Measurements from ENCODE around the gene ATP8B3. TPM values are rescaled to one million over a fixed set of nuclear protein-coding genes. Genes with fewer than 3 reads are reported as not detected.

ATP8B3 gene
- total and polyA plus RNA-seq, 2 donors, result 1.3 to 3.6 TPM

DNA sequence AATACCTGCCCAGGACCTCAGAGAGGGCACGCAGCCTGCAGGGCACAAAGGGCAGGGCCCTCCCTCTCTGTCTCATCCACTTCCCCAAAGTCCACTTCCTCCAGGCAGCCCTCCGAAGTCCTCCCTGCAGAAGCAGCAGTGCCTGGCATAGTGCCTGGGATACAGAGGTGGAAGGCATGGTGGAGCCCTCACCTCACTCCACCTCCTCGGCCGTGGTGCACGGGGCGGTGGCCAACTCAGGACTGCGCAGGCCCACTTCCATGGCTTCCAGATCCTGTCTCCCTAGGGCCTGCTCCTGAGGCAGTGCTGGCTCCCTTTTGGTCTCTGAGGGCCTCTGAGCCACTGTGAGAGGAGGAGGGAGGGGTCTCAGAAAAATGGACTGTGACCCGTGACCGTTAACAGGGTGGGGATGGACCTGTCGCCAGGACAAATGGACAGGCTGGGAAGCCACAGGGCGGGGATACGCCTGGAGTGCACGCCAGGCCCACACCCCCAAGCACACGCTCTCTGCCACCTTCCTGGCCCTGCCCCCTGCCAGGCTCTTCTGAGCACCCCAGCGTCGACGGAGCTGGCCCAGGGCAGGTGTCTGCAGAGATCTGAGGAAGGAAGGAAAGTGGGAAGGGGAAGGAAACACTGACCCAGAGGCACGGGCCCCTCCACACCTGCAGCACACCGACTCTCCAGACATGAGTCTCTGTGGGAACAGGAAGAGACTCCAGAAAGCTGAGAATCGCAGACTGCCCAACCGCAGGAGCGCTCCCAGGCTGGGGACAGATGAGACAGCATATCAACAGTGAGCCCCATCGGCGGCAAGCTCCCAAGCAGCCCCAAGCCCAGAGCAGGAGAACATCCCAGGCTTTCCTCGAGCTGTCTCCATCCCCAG lies 27.8 kb upstream of the ATP8B3 start:
- H3K36me3 ChIP-seq (ENCODE audit: control insufficient read depth in 2 of 2, insufficient read depth in 2 of 2, low read length in 1 of 2), result peaks cover 31 to 36% of the 10 kb centered on the region in 2 donors
- H3K27me3 ChIP-seq (ENCODE audit: control insufficient read depth in 2 of 2, insufficient read depth in 1 of 2, low read length in 1 of 2), result no peaks in the 10 kb centered on the region
- no peak overlapping the region for H3K4me3 ChIP-seq (ENCODE audit: low read length in 2 of 2)
- no peak for DNase-seq (ENCODE audit: low read depth in 6 of 9, low spot score in 9 of 9)
- WGBS, result 43% methylated on average over 25 of the region's 25 CpGs
- H3K4me1 ChIP-seq (ENCODE audit: control insufficient read depth in 2 of 2, insufficient read depth in 2 of 2, low read length in 2 of 2), result peaks cover 26 to 40% of the 10 kb centered on the region in 2 donors
- H3K9me3 ChIP-seq (ENCODE audit: control insufficient read depth in 2 of 2, insufficient read depth in 1 of 2, low read length in 1 of 2), result no peaks in the 10 kb centered on the region
- H3K27ac ChIP-seq (ENCODE audit: low read depth in 1 of 2, low read length in 1 of 2), result peak overlapping the region in 1 of 2 donors; percentile 25

DNA sequence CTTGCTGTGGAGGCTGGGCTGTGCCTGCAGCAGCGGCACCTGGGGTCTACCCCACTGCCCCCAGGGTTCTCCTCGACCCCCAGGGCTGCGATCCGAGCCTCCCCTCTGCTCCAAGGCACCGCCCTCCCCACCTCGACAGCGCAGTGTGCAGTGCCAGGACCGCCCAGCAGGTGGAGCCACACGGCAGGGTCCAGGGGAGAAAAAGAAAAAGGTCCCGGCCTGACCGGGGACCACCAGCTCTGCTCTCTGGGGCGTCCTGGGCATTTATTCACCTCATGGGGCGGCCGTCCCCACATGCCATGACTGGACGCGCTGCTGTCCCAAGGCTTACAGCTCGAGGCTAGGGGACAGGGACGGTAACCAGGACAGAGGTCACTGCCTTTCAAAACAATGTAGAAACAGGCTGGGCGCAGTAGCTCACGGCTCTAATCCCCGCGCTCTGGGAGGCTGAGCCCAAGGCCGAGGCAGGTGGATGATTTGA lies 25.6 kb upstream of the ATP8B3 start:
- DNase-seq (ENCODE audit: low read depth in 6 of 9, low spot score in 9 of 9), result peak in 1 of 9 donors; percentile 28
- H3K36me3 ChIP-seq (ENCODE audit: control insufficient read depth in 2 of 2, insufficient read depth in 2 of 2, low read length in 1 of 2), result peaks cover 21 to 45% of the 10 kb centered on the region in 2 donors
- no peaks in the 10 kb centered on the region for H3K9me3 ChIP-seq (ENCODE audit: control insufficient read depth in 2 of 2, insufficient read depth in 1 of 2, low read length in 1 of 2)
- H3K4me1 ChIP-seq (ENCODE audit: control insufficient read depth in 2 of 2, insufficient read depth in 2 of 2, low read length in 2 of 2), result peaks cover 22 to 26% of the 10 kb centered on the region in 2 donors
- H3K27ac ChIP-seq (ENCODE audit: low read depth in 1 of 2, low read length in 1 of 2), result no peak overlapping the region
- H3K27me3 ChIP-seq (ENCODE audit: control insufficient read depth in 2 of 2, insufficient read depth in 1 of 2, low read length in 1 of 2), result no peaks in the 10 kb centered on the region
- 68% methylated on average over 23 of the region's 23 CpGs for WGBS
- H3K4me3 ChIP-seq (ENCODE audit: low read length in 2 of 2), result no peak overlapping the region

GRCh38 chr19:1837222-1837565 lies 25.1 kb upstream of the ATP8B3 start:
- Histone ChIP-seq H3K27ac (ENCODE audit: low read depth in 1 of 2, low read length in 1 of 2) (no peak overlapping the region), H3K4me3 (ENCODE audit: low read length in 2 of 2) (no peak overlapping the region), H3K9me3 (ENCODE audit: control insufficient read depth in 2 of 2, insufficient read depth in 1 of 2, low read length in 1 of 2) (no peaks in the 10 kb centered on the region), H3K36me3 (ENCODE audit: control insufficient read depth in 2 of 2, insufficient read depth in 2 of 2, low read length in 1 of 2) (peaks cover 23 to 41% of the 10 kb centered on the region in 2 donors), H3K4me1 (ENCODE audit: control insufficient read depth in 2 of 2, insufficient read depth in 2 of 2, low read length in 2 of 2) (peaks cover 18 to 23% of the 10 kb centered on the region in 2 donors), H3K27me3 (ENCODE audit: control insufficient read depth in 2 of 2, insufficient read depth in 1 of 2, low read length in 1 of 2) (no peaks in the 10 kb centered on the region)
- DNase-seq (ENCODE audit: low read depth in 6 of 9, low spot score in 9 of 9), result no peak
- 87% methylated on average over 11 of the region's 11 CpGs for WGBS

GRCh38 chr19:1836458-1837221 lies 24.6 kb upstream of the ATP8B3 start:
- peaks cover 18 to 21% of the 10 kb centered on the region in 2 donors for H3K4me1 ChIP-seq (ENCODE audit: control insufficient read depth in 2 of 2, insufficient read depth in 2 of 2, low read length in 2 of 2)

GRCh38 chr19:1833540-1833939 lies 21.5 kb upstream of the ATP8B3 start:
- H3K27ac ChIP-seq (ENCODE audit: low read depth in 1 of 2, low read length in 1 of 2), result no peak overlapping the region
- H3K9me3 ChIP-seq (ENCODE audit: control insufficient read depth in 2 of 2, insufficient read depth in 1 of 2, low read length in 1 of 2), result no peaks in the 10 kb centered on the region
- no peaks in the 10 kb centered on the region for H3K27me3 ChIP-seq (ENCODE audit: control insufficient read depth in 2 of 2, insufficient read depth in 1 of 2, low read length in 1 of 2)
- no peak for DNase-seq (ENCODE audit: low read depth in 6 of 9, low spot score in 9 of 9)
- peaks cover 0 to 7% of the 10 kb centered on the region in 2 donors for H3K4me1 ChIP-seq (ENCODE audit: control insufficient read depth in 2 of 2, insufficient read depth in 2 of 2, low read length in 2 of 2)
- H3K4me3 ChIP-seq (ENCODE audit: low read length in 2 of 2), result no peak overlapping the region
- peaks cover 41 to 57% of the 10 kb centered on the region in 2 donors for H3K36me3 ChIP-seq (ENCODE audit: control insufficient read depth in 2 of 2, insufficient read depth in 2 of 2, low read length in 1 of 2)
- WGBS, result 96% methylated on average over 15 of the region's 15 CpGs

More at GRCh38 chr19:1836458-1837221, 24.6 kb upstream of the ATP8B3 start:
- DNase-seq (ENCODE audit: low read depth in 6 of 9, low spot score in 9 of 9), result no peak
- Histone ChIP-seq H3K36me3 (ENCODE audit: control insufficient read depth in 2 of 2, insufficient read depth in 2 of 2, low read length in 1 of 2) (peaks cover 28 to 44% of the 10 kb centered on the region in 2 donors), H3K9me3 (ENCODE audit: control insufficient read depth in 2 of 2, insufficient read depth in 1 of 2, low read length in 1 of 2) (no peaks in the 10 kb centered on the region), H3K4me3 (ENCODE audit: low read length in 2 of 2) (no peak overlapping the region), H3K27me3 (ENCODE audit: control insufficient read depth in 2 of 2, insufficient read depth in 1 of 2, low read length in 1 of 2) (no peaks in the 10 kb centered on the region), H3K27ac (ENCODE audit: low read depth in 1 of 2, low read length in 1 of 2) (no peak overlapping the region)
- 98% methylated on average over 31 of the region's 31 CpGs for WGBS

- 94% methylated on average over 26 of the region's 26 CpGs for WGBS
- H3K4me1 ChIP-seq (ENCODE audit: control insufficient read depth in 2 of 2, insufficient read depth in 2 of 2, low read length in 2 of 2), result no peaks in the 10 kb centered on the region
- peaks cover 45 to 63% of the 10 kb centered on the region in 2 donors for H3K36me3 ChIP-seq (ENCODE audit: control insufficient read depth in 2 of 2, insufficient read depth in 2 of 2, low read length in 1 of 2)
- H3K27ac ChIP-seq (ENCODE audit: low read depth in 1 of 2, low read length in 1 of 2), result no peak overlapping the region
- H3K9me3 ChIP-seq (ENCODE audit: control insufficient read depth in 2 of 2, insufficient read depth in 1 of 2, low read length in 1 of 2), result no peaks in the 10 kb centered on the region
- no peak for DNase-seq (ENCODE audit: low read depth in 6 of 9, low spot score in 9 of 9)
- H3K4me3 ChIP-seq (ENCODE audit: low read length in 2 of 2), result no peak overlapping the region
- H3K27me3 ChIP-seq (ENCODE audit: control insufficient read depth in 2 of 2, insufficient read depth in 1 of 2, low read length in 1 of 2), result no peaks in the 10 kb centered on the region
Measured at GRCh38 chr19:1832046-1832663, 20.1 kb upstream of the ATP8B3 start.

- Histone ChIP-seq H3K4me1 (ENCODE audit: control insufficient read depth in 2 of 2, insufficient read depth in 2 of 2, low read length in 2 of 2) (no peaks in the 10 kb centered on the region), H3K9me3 (ENCODE audit: control insufficient read depth in 2 of 2, insufficient read depth in 1 of 2, low read length in 1 of 2) (no peaks in the 10 kb centered on the region), H3K27ac (ENCODE audit: low read depth in 1 of 2, low read length in 1 of 2) (no peak overlapping the region), H3K27me3 (ENCODE audit: control insufficient read depth in 2 of 2, insufficient read depth in 1 of 2, low read length in 1 of 2) (no peaks in the 10 kb centered on the region), H3K4me3 (ENCODE audit: low read length in 2 of 2) (no peak overlapping the region), H3K36me3 (ENCODE audit: control insufficient read depth in 2 of 2, insufficient read depth in 2 of 2, low read length in 1 of 2) (peaks cover 53 to 73% of the 10 kb centered on the region in 2 donors)
- no peak for DNase-seq (ENCODE audit: low read depth in 6 of 9, low spot score in 9 of 9)
- WGBS, result 97% methylated on average over 11 of the region's 11 CpGs
Measured at GRCh38 chr19:1830978-1831377, 18.9 kb upstream of the ATP8B3 start.

- DNase-seq (ENCODE audit: low read depth in 6 of 9, low spot score in 9 of 9), result no peak
- H3K36me3 ChIP-seq (ENCODE audit: control insufficient read depth in 2 of 2, insufficient read depth in 2 of 2, low read length in 1 of 2), result peaks cover 57 to 69% of the 10 kb centered on the region in 2 donors
- H3K9me3 ChIP-seq (ENCODE audit: control insufficient read depth in 2 of 2, insufficient read depth in 1 of 2, low read length in 1 of 2), result no peaks in the 10 kb centered on the region
- no peak overlapping the region for H3K4me3 ChIP-seq (ENCODE audit: low read length in 2 of 2)
- H3K27ac ChIP-seq (ENCODE audit: low read depth in 1 of 2, low read length in 1 of 2), result no peak overlapping the region
- H3K27me3 ChIP-seq (ENCODE audit: control insufficient read depth in 2 of 2, insufficient read depth in 1 of 2, low read length in 1 of 2), result no peaks in the 10 kb centered on the region
- no peaks in the 10 kb centered on the region for H3K4me1 ChIP-seq (ENCODE audit: control insufficient read depth in 2 of 2, insufficient read depth in 2 of 2, low read length in 2 of 2)
- 97% methylated on average over 15 of the region's 15 CpGs for WGBS
Measured at GRCh38 chr19:1830568-1830967, 18.5 kb upstream of the ATP8B3 start.
